ENCODE results near the gene NXNL2.

DNA sequence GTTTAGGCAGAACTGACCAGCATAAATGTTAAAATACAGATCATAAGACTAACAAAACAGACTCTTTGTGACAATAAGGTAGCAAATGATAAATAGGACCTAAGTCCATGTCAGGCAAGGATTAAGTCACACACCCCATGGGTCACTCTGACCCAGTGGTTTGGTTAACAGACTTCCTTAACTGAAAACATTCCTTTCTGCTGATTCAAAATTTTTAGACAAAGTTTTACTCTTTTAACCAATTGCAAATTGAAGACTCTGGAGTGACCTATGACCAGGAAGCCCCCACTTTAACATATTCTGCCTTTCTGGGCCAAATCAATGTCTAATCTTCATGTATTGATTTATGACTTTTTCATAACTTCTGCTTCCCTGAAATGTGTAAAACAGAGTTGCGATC, 4.9 kb upstream of the NXNL2 start:
- TF ChIP-seq, protein P1, sequence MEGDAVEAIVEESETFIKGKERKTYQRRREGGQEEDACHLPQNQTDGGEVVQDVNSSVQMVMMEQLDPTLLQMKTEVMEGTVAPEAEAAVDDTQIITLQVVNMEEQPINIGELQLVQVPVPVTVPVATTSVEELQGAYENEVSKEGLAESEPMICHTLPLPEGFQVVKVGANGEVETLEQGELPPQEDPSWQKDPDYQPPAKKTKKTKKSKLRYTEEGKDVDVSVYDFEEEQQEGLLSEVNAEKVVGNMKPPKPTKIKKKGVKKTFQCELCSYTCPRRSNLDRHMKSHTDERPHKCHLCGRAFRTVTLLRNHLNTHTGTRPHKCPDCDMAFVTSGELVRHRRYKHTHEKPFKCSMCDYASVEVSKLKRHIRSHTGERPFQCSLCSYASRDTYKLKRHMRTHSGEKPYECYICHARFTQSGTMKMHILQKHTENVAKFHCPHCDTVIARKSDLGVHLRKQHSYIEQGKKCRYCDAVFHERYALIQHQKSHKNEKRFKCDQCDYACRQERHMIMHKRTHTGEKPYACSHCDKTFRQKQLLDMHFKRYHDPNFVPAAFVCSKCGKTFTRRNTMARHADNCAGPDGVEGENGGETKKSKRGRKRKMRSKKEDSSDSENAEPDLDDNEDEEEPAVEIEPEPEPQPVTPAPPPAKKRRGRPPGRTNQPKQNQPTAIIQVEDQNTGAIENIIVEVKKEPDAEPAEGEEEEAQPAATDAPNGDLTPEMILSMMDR (IDR thresholded peaks at IDR 0.05): no peak
- TF ChIP-seq POLR2A (IDR thresholded peaks at IDR 0.05) (no peak), POLR2AphosphoS5 (IDR thresholded peaks at IDR 0.05) (no peak)
